Measurements from ENCODE around the gene SDF2L1.
"Not testable (repeated sequence)": the region's sequence is repeated elsewhere in the genome, so short reads cannot be mapped to it uniquely, and the experiment has no call there.

The SDF2L1 gene

GRCh38 chr22:21635771-21636510 lies 6.2 kb upstream of the SDF2L1 start:
- DNase-seq: no peak

- no peak for DNase-seq
Observed at GRCh38 chr22:21636629-21637218, 5.4 kb upstream of the SDF2L1 start.

DNA sequence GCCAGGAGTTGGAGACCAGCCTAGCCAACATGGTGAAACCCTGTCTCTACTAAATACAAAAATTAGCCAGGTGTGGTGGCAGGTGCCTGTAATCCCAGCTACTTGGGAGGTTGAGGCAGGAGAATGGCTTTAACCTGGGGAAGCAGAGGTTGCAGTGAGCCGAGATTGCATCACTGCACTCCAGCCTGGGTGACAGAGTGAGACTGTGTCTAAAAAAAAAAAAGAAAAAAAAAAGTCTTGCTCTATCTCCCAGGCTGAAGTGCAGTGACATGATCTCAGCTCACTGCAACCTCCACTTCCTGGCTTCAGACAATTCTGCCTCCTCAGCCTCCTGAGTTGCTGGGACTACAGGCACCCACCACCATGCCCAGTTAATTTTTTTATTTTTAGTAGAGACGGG lies 4.7 kb upstream of the SDF2L1 start:
- DNase-seq: not testable (repeated sequence)

GRCh38 chr22:21639359-21639758 lies 2.7 kb upstream of the SDF2L1 start:
- no peak for DNase-seq

DNA sequence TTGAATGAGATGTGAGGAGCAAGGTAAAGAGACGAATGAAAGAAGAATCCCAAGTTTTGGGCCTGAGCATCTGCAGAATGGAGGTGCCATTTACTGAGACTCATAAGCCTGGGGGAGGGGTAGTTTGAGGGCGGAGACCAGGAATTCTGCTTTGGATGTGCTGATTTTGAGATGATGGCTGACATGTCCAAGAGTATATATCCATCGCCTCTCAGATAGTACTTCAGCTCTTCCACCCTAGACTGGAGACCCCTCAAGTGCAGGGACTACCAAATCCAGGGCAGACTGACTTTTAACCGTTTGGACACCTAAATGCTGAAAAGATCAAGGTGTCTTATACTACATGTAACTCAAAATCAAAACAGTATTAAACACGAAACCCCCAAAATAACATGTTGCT lies 1.3 kb upstream of the SDF2L1 start:
- DNase-seq: no peak

GRCh38 chr22:21641417-21641788 lies 699 bp upstream of the SDF2L1 start:
- DNase-seq: peak in 23 of 56 donors; percentile 20 to 65 (median 42)

DNA sequence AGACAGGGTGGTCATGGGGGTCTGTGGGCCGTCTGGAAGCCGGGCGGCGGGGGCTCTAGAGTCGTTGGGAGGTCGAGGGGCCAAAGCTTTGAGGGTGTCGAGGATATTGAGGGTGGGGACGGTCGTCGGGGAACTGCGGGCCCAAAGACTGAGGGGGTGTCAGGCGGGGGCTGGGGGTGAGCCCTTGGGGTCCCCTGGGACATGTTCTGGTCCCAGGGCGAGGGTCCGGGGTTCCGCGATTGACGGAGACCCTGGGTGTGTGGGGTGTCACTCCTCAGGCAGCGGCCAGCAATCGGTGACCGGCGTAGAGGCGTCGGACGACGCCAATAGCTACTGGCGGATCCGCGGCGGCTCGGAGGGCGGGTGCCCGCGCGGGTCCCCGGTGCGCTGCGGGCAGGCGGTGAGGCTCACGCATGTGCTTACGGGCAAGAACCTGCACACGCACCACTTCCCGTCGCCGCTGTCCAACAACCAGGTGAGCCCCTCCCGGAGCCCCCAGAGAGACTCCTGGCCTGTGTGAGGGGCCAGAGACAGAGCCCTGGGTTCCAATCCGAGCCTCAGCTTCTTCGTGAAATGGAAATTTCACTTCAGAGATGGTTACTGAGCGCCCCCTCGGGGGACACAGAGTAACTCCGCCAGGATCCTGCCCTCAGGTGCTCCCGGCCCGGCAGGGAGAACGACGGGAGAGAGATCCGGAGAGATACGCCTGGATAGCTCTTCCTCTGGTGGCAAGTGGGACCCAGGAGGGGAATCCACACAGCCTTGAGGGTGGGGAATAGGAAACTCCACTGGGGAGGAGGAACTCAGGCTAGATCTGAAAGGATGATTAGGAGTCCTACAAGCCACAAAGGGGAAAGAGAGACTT lies 714 bp downstream of the SDF2L1 start:
- DNase-seq: peak in 24 of 56 donors; percentile 5 to 59 (median 23)

- no peak for DNase-seq
Observed at GRCh38 chr22:21643533-21644357, 1.6 kb downstream of the SDF2L1 start.

DNA sequence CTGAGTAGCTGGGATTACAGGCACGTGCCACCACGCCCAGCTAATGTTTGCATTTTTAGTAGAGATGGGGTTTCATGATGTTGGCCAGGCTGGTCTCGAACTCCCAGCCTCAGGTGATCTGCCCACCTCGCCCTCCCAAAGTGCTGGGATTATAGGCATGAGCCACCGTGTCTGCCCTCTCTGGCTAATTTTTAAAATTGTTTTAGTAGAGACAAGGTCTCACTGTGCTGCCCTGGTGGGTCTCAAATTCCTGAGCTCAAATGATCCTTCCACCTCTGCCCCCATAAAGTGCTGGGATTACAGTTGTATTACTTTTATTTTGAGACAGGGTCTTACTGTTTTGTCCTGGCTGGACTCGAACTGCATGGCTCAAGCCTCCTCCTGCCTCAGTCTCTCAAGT lies 3.4 kb downstream of the SDF2L1 start:
- not testable (repeated sequence) for DNase-seq

DNA sequence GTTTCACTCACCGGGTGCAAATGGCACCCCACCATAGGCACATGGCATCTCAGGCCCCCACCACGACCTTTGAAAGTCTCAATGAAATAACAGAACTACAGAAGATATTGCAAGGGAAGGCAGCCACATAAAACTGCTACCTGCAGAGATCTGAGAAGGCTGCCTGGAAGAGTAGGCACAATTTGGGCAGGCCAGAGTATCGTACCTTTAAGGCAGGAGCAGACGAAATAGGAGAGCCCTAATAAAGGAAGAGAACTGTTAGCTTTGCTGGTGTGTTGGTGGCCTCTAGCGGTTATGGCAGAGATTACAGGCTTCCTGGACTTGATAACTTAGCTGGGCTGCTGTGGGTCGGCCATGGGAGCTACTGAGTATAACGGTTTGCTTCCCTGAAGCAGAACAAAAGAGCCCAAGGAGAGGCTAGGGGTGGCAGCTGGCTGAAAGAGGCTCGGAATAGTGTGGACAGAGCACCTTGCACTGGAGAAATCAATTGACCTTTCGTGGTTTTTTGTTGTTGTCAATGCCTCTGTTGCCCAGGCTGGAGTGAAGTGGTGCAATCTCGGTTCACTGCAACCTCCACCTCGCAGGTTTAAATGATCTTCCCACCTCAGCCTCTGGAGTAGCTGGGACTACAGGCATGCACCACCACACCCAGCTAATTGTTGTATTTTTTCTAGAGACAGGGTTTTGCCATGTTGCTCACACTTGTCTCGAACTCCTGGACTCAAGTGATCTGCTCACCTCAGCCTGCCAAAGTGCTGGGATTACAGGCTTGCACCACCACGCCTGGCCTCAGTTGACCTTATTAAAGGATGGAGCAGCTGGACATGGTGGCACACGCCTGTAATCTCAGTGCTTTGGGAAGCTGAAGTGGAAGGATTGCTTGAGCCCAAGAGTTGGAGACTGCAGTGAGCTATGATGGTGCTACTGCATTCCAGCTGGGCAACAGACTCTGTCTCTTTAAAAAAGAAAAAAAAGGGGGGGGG lies 4.8 kb downstream of the SDF2L1 start:
- DNase-seq: peak in 47 of 56 donors; percentile 10 to 84 (median 46)

DNA sequence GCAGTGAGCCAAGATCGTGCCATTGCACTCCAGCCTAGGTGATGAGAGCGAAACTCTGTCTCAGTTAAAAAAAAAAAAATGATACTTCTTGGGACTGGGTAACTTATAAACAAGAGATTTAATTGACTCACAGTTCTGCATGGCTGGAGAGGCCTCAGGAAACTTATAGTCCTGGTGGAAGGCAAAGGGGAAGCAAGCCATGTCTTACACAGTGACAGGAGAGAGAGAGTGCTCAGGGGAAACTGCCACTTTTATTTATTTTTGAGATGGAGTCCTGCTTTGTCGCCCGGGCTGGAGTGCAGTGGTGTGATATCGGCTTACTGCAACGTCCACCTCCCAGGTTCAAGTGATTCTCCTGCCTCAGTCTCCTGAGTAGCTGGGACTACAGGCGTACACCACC lies 8.2 kb downstream of the SDF2L1 start:
- DNase-seq: no peak

GRCh38 chr22:21650823-21651520 lies 8.9 kb downstream of the SDF2L1 start:
- DNase-seq: no peak

DNA sequence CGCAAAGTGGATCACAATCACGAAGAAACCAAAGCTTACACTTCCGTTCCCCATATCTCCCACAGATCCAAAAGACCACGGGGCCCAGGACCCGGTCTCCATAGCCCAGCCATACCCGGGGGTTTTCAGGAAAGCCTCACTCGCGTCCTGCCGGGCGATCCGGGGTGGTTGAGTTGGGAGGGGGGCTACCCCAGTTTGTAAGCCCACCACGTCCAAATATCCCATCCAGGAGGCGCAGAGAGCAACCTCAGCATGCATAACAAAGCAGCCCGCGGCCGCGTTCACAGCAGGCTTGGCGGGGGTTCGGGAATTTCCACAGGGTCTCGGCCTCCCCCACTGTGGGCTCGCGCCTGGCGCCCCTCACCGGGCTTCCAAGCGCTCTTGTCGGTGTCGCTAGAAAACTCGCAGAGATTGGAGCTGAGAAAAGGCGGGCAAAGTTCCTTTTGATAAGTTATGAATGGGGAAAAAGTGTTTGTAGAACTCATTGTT lies 9.5 kb downstream of the SDF2L1 start:
- peak in 1 of 56 donors; percentile 49 for DNase-seq

DNA sequence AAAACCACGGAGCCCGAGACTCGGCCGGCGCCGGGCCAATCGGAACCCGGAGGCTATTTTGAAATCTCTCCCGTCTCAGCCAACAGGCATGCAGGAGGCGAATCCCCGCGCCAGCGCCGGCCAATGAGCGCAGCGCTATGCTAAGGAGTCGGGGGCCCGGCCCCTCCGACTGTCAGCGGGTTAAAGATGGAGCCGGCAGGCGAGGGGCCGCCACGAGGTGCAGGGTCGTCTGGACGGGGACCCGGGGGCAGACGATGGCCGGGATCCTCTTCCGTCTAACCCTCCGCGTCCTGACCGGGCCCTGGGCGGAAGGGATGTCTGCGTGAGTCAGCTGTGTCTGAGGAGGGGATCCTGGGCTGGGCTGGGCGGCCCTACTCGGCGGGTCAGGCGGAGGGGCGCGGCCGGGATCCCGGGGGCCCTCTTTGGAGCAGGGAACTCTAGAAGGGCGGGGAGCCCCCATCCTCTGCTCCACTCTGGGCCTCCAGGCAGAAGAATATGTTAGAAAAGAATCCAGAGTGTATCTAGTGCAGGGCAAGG lies 10.0 kb downstream of the SDF2L1 start:
- peak in 53 of 56 donors; percentile 17 to 92 (median 65) for DNase-seq

GRCh38 chr22:21652547-21653545 lies 10.7 kb downstream of the SDF2L1 start:
- DNase-seq: no peak

- DNase-seq: no peak
Observed at GRCh38 chr22:21657020-21657359, 14.9 kb downstream of the SDF2L1 start.

GRCh38 chr22:21657360-21658032 lies 15.4 kb downstream of the SDF2L1 start:
- DNase-seq: peak in 22 of 56 donors; percentile 3 to 64 (median 11)
